GM12865 (cell line): ENCODE data around the gene COL5A2.

Source experiments
- DNase-seq: peaks from one replicate; pipeline ENCODE4 v3.0.0; 2010; ENCODE audit warnings: low read depth
- H3K4me3 ChIP-seq: 2 replicates; pipeline ENCODE4 v1.5.1; 2011; ENCODE audit warnings: mild to moderate bottlenecking, low read depth, low read length, control low read depth
- TF ChIP-seq, protein P1 (sequence below): IDR thresholded peaks from 2 replicates; pipeline ENCODE4 v1.5.1; 2011; ENCODE audit warnings: low read length, control low read depth, low read depth, inconsistent platforms; ENCODE audit not compliant: insufficient read depth; ENCODE audit errors: missing control alignments

COL5A2 gene

DNA sequence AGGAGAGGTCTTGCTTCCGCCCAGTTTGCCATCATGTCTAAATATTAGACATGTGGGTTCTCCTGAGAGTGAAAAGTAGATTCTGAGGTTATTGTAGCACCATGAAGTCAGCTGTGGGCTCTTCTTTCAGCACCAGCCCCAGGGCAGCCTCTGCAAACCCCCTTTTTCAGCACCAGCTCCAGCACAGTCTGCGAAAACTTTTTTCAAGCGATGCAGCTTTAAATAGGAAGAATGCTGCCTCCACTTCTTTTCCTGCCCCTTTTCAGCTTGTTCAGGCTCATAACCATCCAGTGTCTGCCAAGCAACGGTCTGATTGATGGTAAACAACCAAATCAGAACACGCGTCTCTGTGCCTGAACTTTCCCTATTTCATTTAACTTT lies at the start of gene COL5A2:
Gene COL5A2 (minus strand): TSS at position 192 of the 381 bp plus-strand sequence. CDS start 157 bp downstream, at position 35.
- H3K4me3 ChIP-seq: no peak within 1 kb of the TSS
- TF ChIP-seq, protein P1, sequence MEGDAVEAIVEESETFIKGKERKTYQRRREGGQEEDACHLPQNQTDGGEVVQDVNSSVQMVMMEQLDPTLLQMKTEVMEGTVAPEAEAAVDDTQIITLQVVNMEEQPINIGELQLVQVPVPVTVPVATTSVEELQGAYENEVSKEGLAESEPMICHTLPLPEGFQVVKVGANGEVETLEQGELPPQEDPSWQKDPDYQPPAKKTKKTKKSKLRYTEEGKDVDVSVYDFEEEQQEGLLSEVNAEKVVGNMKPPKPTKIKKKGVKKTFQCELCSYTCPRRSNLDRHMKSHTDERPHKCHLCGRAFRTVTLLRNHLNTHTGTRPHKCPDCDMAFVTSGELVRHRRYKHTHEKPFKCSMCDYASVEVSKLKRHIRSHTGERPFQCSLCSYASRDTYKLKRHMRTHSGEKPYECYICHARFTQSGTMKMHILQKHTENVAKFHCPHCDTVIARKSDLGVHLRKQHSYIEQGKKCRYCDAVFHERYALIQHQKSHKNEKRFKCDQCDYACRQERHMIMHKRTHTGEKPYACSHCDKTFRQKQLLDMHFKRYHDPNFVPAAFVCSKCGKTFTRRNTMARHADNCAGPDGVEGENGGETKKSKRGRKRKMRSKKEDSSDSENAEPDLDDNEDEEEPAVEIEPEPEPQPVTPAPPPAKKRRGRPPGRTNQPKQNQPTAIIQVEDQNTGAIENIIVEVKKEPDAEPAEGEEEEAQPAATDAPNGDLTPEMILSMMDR: no peak
- no peak for DNase-seq

DNA sequence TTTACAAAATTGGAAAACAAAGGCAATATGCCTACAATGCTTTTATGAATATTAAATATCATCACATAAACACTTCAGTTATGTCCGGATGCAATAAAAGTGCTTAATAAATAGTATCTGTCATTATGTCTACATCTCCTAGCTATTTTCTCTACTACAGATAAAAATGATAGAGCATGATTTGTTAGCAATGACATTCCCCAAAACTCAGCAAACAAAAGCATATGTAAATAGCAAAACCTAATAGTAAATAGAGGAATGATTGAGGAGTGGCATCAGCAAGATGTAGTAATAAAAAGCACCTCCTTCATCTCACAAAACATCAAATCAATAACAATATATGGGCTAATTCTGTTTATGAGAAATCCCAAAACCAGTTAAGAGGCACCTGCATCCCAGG lies 46.5 kb upstream of the COL5A2 start:
- no peak for DNase-seq
- no peak overlapping the region for H3K4me3 ChIP-seq
- TF ChIP-seq, protein P1: no peak

DNA sequence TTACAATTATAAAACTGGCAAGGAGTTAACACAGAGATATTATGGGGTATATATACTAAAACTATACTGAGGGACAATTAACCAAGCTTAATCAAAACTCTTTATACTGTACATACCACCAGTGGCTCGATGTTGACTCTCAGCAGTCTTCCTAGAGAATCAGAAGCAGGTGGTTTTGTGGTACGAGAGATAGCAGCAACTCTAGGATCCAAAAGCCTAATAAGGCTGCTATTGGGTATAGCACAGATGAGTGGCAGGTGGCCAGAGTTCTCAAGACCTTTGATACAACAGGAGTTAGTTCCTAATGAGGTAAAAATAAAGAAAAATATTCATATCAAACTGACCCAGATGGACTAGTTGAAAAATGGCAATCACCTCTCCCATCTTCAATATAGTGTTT lies 45.5 kb upstream of the COL5A2 start:
- TF ChIP-seq, protein P1: no peak
- no peak for DNase-seq
- H3K4me3 ChIP-seq: no peak overlapping the region

DNA sequence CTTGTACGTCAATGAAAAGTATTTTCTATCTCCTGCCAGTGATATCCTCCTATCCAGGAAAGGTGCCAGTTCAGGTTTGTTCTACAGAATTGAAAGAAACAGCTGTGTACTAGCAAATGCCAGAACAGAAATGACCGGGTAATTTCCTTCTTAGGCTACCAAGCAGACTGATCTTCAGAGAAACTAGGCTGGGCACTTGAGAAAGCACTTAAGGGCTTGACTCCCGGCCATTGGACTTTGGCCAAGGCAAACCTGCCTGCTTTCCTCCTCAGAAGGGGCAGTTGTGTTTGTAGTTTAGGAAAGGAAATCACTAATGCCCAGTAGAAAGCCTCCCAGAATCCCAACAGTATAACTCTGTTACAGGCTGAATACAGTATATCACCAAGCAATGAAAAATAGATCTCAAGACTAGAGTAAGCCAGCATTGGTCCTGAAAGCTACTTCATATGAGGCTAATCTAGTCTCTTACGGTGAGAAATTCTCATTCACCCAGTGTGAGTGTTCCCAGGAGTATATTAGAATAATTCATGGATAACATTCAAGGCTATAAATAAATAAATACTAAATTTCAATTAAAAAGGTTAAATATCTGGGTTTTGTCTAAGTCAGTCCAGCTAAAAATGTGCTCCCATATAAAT lies 43.0 kb upstream of the COL5A2 start:
- H3K4me3 ChIP-seq: no peak overlapping the region
- TF ChIP-seq, protein P1: no peak
- DNase-seq: no peak

DNA sequence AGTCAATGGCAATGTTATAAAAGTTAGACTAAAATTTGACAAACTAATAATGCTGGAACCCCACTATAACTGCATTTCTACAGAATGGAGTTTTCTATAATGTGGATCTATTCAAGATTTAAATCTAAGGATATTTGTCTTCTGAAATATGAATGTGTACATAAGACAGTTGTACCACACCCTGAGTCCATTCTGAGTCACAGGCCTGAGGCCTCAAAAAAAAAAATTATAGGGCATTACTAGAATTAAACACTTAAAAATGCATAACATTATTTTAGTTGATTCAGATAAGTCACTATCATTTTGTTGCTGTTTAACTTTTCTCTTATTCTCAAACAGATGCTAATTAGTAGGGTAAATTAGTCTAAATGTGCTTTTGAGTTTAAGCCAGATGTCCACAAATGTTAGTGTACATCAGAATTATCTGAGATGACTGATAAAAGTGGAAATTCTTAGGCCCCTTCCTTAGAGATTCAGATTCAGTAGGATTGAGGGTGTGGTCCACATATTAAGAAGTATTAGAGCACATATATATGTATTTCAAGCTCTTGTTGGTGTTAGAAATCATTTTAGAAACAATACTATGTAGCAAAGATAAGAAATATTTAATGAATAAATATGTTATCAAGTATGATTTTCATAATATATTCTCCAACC lies 42.4 kb upstream of the COL5A2 start:
- TF ChIP-seq, protein P1: no peak
- no peak overlapping the region for H3K4me3 ChIP-seq
- no peak for DNase-seq

DNA sequence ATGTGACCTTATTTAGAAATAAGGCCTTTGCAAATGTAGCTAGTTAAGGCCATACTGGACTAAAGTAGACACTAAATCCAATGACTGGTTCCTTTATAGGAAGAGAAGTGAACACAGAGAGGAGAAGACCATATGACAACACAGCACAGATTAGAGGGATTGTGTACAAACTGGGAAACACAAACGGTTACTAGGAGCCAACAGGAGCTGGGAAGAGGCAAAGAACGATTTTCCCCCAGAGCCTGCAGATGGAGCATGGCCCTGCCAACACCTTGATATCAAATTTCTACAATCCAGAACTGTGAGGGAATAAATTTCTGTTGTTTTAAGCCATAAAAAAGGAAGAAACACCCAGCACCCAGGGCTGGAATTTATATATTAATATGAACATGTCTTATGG lies 38.7 kb upstream of the COL5A2 start:
- no peak for DNase-seq
- no peak overlapping the region for H3K4me3 ChIP-seq
- TF ChIP-seq, protein P1: no peak
